ENCODE measurements around the gene SLC4A8.

Gene SLC4A8

GRCh38 chr12:51465491-51465890 is 40.9 kb downstream of the SLC4A8 start:
- no peaks in the 10 kb centered on the region for H3K9me3 ChIP-seq (ENCODE audit: control extremely low read depth in 1 of 5, control insufficient read depth in 4 of 5, insufficient read depth in 2 of 5, low read depth in 1 of 5, low read length in 4 of 5)
- WGBS (ENCODE audit: insufficient coverage) = no CpG with 5 or more reads among the region's 1 CpG
- H3K27me3 ChIP-seq (replicated peaks in 2 of 5; ENCODE audit: control insufficient read depth in 4 of 5, insufficient read depth in 5 of 5, low read length in 4 of 5) = no peaks in the 10 kb centered on the region
- no peak overlapping the region for H3K4me3 ChIP-seq (ENCODE audit: control insufficient read depth in 1 of 7, extremely low read depth in 1 of 7, insufficient read depth in 4 of 7, low read depth in 2 of 7, low read length in 6 of 7)
- DNase-seq = peak in 2 of 3 donors; percentile 7 to 9
- no peak overlapping the region for H3K27ac ChIP-seq (ENCODE audit: insufficient read depth in 1 of 2, low read depth in 1 of 2, low read length in 2 of 2, poor library complexity in 1 of 2, severe bottlenecking in 2 of 2)
- CTCF ChIA-PET = interaction anchor here (1.0 to 1.1 kb wide), 2 partner anchors 9 to 67 kb away, joined by 3 read pairs; no protein-coding TSS in a partner anchor
- POLR2A ChIA-PET = no interaction called here
- H3K36me3 ChIP-seq (ENCODE audit: control insufficient read depth in 4 of 4, insufficient read depth in 4 of 4, low read length in 3 of 4) = peaks cover 0 to 3% (median 0%) of the 10 kb centered on the region in 4 experiments
- no peaks in the 10 kb centered on the region for H3K4me1 ChIP-seq (ENCODE audit: control extremely low read depth in 1 of 4, control insufficient read depth in 4 of 4, insufficient read depth in 4 of 4, low read length in 3 of 4)

GRCh38 chr12:51470116-51470515 is 45.5 kb downstream of the SLC4A8 start:
- POLR2A ChIA-PET = interaction anchor here (0.6 kb wide), 1 partner anchor 163 kb away, joined by 5 read pairs; no protein-coding TSS in a partner anchor
- CTCF ChIA-PET = interaction anchor here (0.7 to 2.3 kb wide), 4 partner anchors 13 to 49 kb away, joined by 3 to 7 read pairs (median 4); no protein-coding TSS in a partner anchor

GRCh38 chr12:51471111-51471864 is 46.7 kb downstream of the SLC4A8 start:
- Histone ChIP-seq H3K4me3 (ENCODE audit: control insufficient read depth in 1 of 7, extremely low read depth in 1 of 7, insufficient read depth in 4 of 7, low read depth in 2 of 7, low read length in 6 of 7) (no peak overlapping the region), H3K27ac (ENCODE audit: insufficient read depth in 1 of 2, low read depth in 1 of 2, low read length in 2 of 2, poor library complexity in 1 of 2, severe bottlenecking in 2 of 2) (no peak overlapping the region), H3K4me1 (ENCODE audit: control extremely low read depth in 1 of 4, control insufficient read depth in 4 of 4, insufficient read depth in 4 of 4, low read length in 3 of 4) (no peaks in the 10 kb centered on the region), H3K36me3 (ENCODE audit: control insufficient read depth in 4 of 4, insufficient read depth in 4 of 4, low read length in 3 of 4) (peaks cover 0 to 7% (median 1%) of the 10 kb centered on the region in 4 experiments), H3K9me3 (ENCODE audit: control extremely low read depth in 1 of 5, control insufficient read depth in 4 of 5, insufficient read depth in 2 of 5, low read depth in 1 of 5, low read length in 4 of 5) (no peaks in the 10 kb centered on the region), H3K27me3 (replicated peaks in 2 of 5; ENCODE audit: control insufficient read depth in 4 of 5, insufficient read depth in 5 of 5, low read length in 4 of 5) (no peaks in the 10 kb centered on the region)
- 91% methylated on average over 7 of the region's 7 CpGs for WGBS (ENCODE audit: insufficient coverage)
- no peak for DNase-seq
- ChIA-PET POLR2A (no interaction called here), CTCF (interaction anchor here (1.2 kb wide), 1 partner anchor 50 kb away, joined by 3 read pairs; no protein-coding TSS in a partner anchor)

More at GRCh38 chr12:51470116-51470515, 45.5 kb downstream of the SLC4A8 start:
- Histone ChIP-seq H3K27ac (ENCODE audit: insufficient read depth in 1 of 2, low read depth in 1 of 2, low read length in 2 of 2, poor library complexity in 1 of 2, severe bottlenecking in 2 of 2) (no peak overlapping the region), H3K9me3 (ENCODE audit: control extremely low read depth in 1 of 5, control insufficient read depth in 4 of 5, insufficient read depth in 2 of 5, low read depth in 1 of 5, low read length in 4 of 5) (no peaks in the 10 kb centered on the region), H3K4me3 (ENCODE audit: control insufficient read depth in 1 of 7, extremely low read depth in 1 of 7, insufficient read depth in 4 of 7, low read depth in 2 of 7, low read length in 6 of 7) (no peak overlapping the region), H3K27me3 (replicated peaks in 2 of 5; ENCODE audit: control insufficient read depth in 4 of 5, insufficient read depth in 5 of 5, low read length in 4 of 5) (no peaks in the 10 kb centered on the region), H3K36me3 (ENCODE audit: control insufficient read depth in 4 of 4, insufficient read depth in 4 of 4, low read length in 3 of 4) (peaks cover 0 to 7% (median 1%) of the 10 kb centered on the region in 4 experiments), H3K4me1 (ENCODE audit: control extremely low read depth in 1 of 4, control insufficient read depth in 4 of 4, insufficient read depth in 4 of 4, low read length in 3 of 4) (no peaks in the 10 kb centered on the region)
- DNase-seq = no peak
- 100% methylated on average over 1 of the region's 1 CpG for WGBS (ENCODE audit: insufficient coverage)

- no CpG with 5 or more reads among the region's 2 CpGs for WGBS (ENCODE audit: insufficient coverage)
- H3K27ac ChIP-seq (ENCODE audit: insufficient read depth in 1 of 2, low read depth in 1 of 2, low read length in 2 of 2, poor library complexity in 1 of 2, severe bottlenecking in 2 of 2) = no peak overlapping the region
- H3K4me3 ChIP-seq (ENCODE audit: control insufficient read depth in 1 of 7, extremely low read depth in 1 of 7, insufficient read depth in 4 of 7, low read depth in 2 of 7, low read length in 6 of 7) = no peak overlapping the region
- no peaks in the 10 kb centered on the region for H3K4me1 ChIP-seq (ENCODE audit: control extremely low read depth in 1 of 4, control insufficient read depth in 4 of 4, insufficient read depth in 4 of 4, low read length in 3 of 4)
- H3K27me3 ChIP-seq (replicated peaks in 2 of 5; ENCODE audit: control insufficient read depth in 4 of 5, insufficient read depth in 5 of 5, low read length in 4 of 5) = no peaks in the 10 kb centered on the region
- ChIA-PET POLR2A (no interaction called here), CTCF (no interaction called here)
- peaks cover 0 to 7% (median 1%) of the 10 kb centered on the region in 4 experiments for H3K36me3 ChIP-seq (ENCODE audit: control insufficient read depth in 4 of 4, insufficient read depth in 4 of 4, low read length in 3 of 4)
- no peaks in the 10 kb centered on the region for H3K9me3 ChIP-seq (ENCODE audit: control extremely low read depth in 1 of 5, control insufficient read depth in 4 of 5, insufficient read depth in 2 of 5, low read depth in 1 of 5, low read length in 4 of 5)
- no peak for DNase-seq
Observed at GRCh38 chr12:51472984-51473383, 48.4 kb downstream of the SLC4A8 start.

- H3K36me3 ChIP-seq (ENCODE audit: control insufficient read depth in 4 of 4, insufficient read depth in 4 of 4, low read length in 3 of 4) = peaks cover 0 to 7% (median 1%) of the 10 kb centered on the region in 4 experiments
- DNase-seq = no peak
- no peaks in the 10 kb centered on the region for H3K4me1 ChIP-seq (ENCODE audit: control extremely low read depth in 1 of 4, control insufficient read depth in 4 of 4, insufficient read depth in 4 of 4, low read length in 3 of 4)
- ChIA-PET POLR2A (no interaction called here), CTCF (no interaction called here)
- no peak overlapping the region for H3K27ac ChIP-seq (ENCODE audit: insufficient read depth in 1 of 2, low read depth in 1 of 2, low read length in 2 of 2, poor library complexity in 1 of 2, severe bottlenecking in 2 of 2)
- H3K27me3 ChIP-seq (replicated peaks in 2 of 5; ENCODE audit: control insufficient read depth in 4 of 5, insufficient read depth in 5 of 5, low read length in 4 of 5) = no peaks in the 10 kb centered on the region
- no peak overlapping the region for H3K4me3 ChIP-seq (ENCODE audit: control insufficient read depth in 1 of 7, extremely low read depth in 1 of 7, insufficient read depth in 4 of 7, low read depth in 2 of 7, low read length in 6 of 7)
- no peaks in the 10 kb centered on the region for H3K9me3 ChIP-seq (ENCODE audit: control extremely low read depth in 1 of 5, control insufficient read depth in 4 of 5, insufficient read depth in 2 of 5, low read depth in 1 of 5, low read length in 4 of 5)
- WGBS (ENCODE audit: insufficient coverage) = no CpG with 5 or more reads among the region's 2 CpGs
Observed at GRCh38 chr12:51473947-51474346, 49.3 kb downstream of the SLC4A8 start.

GRCh38 chr12:51475543-51475942 is 50.9 kb downstream of the SLC4A8 start:
- Histone ChIP-seq H3K9me3 (ENCODE audit: control extremely low read depth in 1 of 5, control insufficient read depth in 4 of 5, insufficient read depth in 2 of 5, low read depth in 1 of 5, low read length in 4 of 5) (no peaks in the 10 kb centered on the region), H3K4me3 (ENCODE audit: control insufficient read depth in 1 of 7, extremely low read depth in 1 of 7, insufficient read depth in 4 of 7, low read depth in 2 of 7, low read length in 6 of 7) (no peak overlapping the region), H3K4me1 (ENCODE audit: control extremely low read depth in 1 of 4, control insufficient read depth in 4 of 4, insufficient read depth in 4 of 4, low read length in 3 of 4) (peaks cover 0 to under 1% (median 0%) of the 10 kb centered on the region in 4 experiments), H3K36me3 (ENCODE audit: control insufficient read depth in 4 of 4, insufficient read depth in 4 of 4, low read length in 3 of 4) (peaks cover 0 to 4% (median 1%) of the 10 kb centered on the region in 4 experiments), H3K27ac (ENCODE audit: insufficient read depth in 1 of 2, low read depth in 1 of 2, low read length in 2 of 2, poor library complexity in 1 of 2, severe bottlenecking in 2 of 2) (no peak overlapping the region), H3K27me3 (replicated peaks in 2 of 5; ENCODE audit: control insufficient read depth in 4 of 5, insufficient read depth in 5 of 5, low read length in 4 of 5) (no peaks in the 10 kb centered on the region)
- no peak for DNase-seq
- WGBS (ENCODE audit: insufficient coverage) = 100% methylated on average over 1 of the region's 1 CpG
- CTCF ChIA-PET = interaction anchor here (1.0 kb wide), 1 partner anchor 44 kb away, joined by 3 read pairs; no protein-coding TSS in a partner anchor
- POLR2A ChIA-PET = no interaction called here

GRCh38 chr12:51480978-51481377 is 56.3 kb downstream of the SLC4A8 start:
- ChIA-PET CTCF (interaction anchor here (1.5 kb wide), 1 partner anchor 50 kb away, joined by 4 read pairs; no protein-coding TSS in a partner anchor), POLR2A (interaction anchor here (0.7 kb wide), 1 partner anchor 69 kb away, joined by 4 read pairs; no protein-coding TSS in a partner anchor)
- Histone ChIP-seq H3K4me3 (ENCODE audit: control insufficient read depth in 1 of 7, extremely low read depth in 1 of 7, insufficient read depth in 4 of 7, low read depth in 2 of 7, low read length in 6 of 7) (no peak overlapping the region), H3K27me3 (replicated peaks in 2 of 5; ENCODE audit: control insufficient read depth in 4 of 5, insufficient read depth in 5 of 5, low read length in 4 of 5) (no peaks in the 10 kb centered on the region), H3K9me3 (ENCODE audit: control extremely low read depth in 1 of 5, control insufficient read depth in 4 of 5, insufficient read depth in 2 of 5, low read depth in 1 of 5, low read length in 4 of 5) (no peaks in the 10 kb centered on the region), H3K27ac (ENCODE audit: insufficient read depth in 1 of 2, low read depth in 1 of 2, low read length in 2 of 2, poor library complexity in 1 of 2, severe bottlenecking in 2 of 2) (no peak overlapping the region), H3K4me1 (ENCODE audit: control extremely low read depth in 1 of 4, control insufficient read depth in 4 of 4, insufficient read depth in 4 of 4, low read length in 3 of 4) (peaks cover 2 to 12% (median 6%) of the 10 kb centered on the region in 4 experiments), H3K36me3 (ENCODE audit: control insufficient read depth in 4 of 4, insufficient read depth in 4 of 4, low read length in 3 of 4) (no peaks in the 10 kb centered on the region)
- WGBS (ENCODE audit: insufficient coverage) = 100% methylated on average over 2 of the region's 3 CpGs
- DNase-seq = no peak

Measured in common myeloid progenitor, CD34-positive (primary cell).